HFFc6 (cell line): ENCODE results near the gene SYT2. TPM values are rescaled to one million over a fixed set of nuclear protein-coding genes. Genes with fewer than 3 reads are reported as not detected.

Experiments
- DNase-seq: peaks from one replicate; pipeline ENCODE4 v3.0.0-alpha.2; 2018
- H3K27ac Mint-ChIP-seq: 2 replicates; pipeline ENCODE4 v1.8.0; 2020; ENCODE audit warnings: mild to moderate bottlenecking, mixed read lengths
- H3K27me3 Mint-ChIP-seq: 2 replicates; pipeline ENCODE4 v1.8.0; 2021; ENCODE audit warnings: mild to moderate bottlenecking, moderate library complexity, mixed read lengths; ENCODE audit not compliant: insufficient read depth
- H3K36me3 Mint-ChIP-seq: 2 replicates; pipeline ENCODE4 v1.8.0; 2021; ENCODE audit warnings: low read depth, mixed read lengths
- H3K4me1 Mint-ChIP-seq: 2 replicates; pipeline ENCODE4 v1.8.0; 2020; ENCODE audit warnings: low read depth, mixed read lengths
- H3K4me3 Mint-ChIP-seq: 2 replicates; pipeline ENCODE4 v1.8.0; 2020; ENCODE audit warnings: mild to moderate bottlenecking, moderate library complexity, mixed read lengths
- H3K9me3 Mint-ChIP-seq: 2 replicates; pipeline ENCODE4 v1.8.0; 2020; ENCODE audit warnings: mild to moderate bottlenecking, mixed read lengths
- total RNA-seq, 6 experiments: library from RNA; stranded (reverse); fragmentation: NEBNext Ultra II Directional; extraction: Animal tissue kit (Norgen Biotek cat#: 25700); gene quantifications; 2 replicates in 1 of 6; 3 replicates in 5 of 6; pipeline ENCODE4 v1.2.3, GENCODE V29; 2021
- TF ChIP-seq, protein P1 (sequence below): fragments of 200-600 bp; sonication (generic); IDR thresholded peaks from 2 replicates; pipeline ENCODE4 v1.5.0; 2021; ENCODE audit warnings: antibody characterized with exemption, mild to moderate bottlenecking

SYT2 gene
- total RNA-seq, 6 experiments from 2014 or later: 0.03 TPM; not detected in 5

GRCh38 chr1:202648605-202649226, 61.5 kb downstream of the SYT2 start:
- TF ChIP-seq, protein P1, sequence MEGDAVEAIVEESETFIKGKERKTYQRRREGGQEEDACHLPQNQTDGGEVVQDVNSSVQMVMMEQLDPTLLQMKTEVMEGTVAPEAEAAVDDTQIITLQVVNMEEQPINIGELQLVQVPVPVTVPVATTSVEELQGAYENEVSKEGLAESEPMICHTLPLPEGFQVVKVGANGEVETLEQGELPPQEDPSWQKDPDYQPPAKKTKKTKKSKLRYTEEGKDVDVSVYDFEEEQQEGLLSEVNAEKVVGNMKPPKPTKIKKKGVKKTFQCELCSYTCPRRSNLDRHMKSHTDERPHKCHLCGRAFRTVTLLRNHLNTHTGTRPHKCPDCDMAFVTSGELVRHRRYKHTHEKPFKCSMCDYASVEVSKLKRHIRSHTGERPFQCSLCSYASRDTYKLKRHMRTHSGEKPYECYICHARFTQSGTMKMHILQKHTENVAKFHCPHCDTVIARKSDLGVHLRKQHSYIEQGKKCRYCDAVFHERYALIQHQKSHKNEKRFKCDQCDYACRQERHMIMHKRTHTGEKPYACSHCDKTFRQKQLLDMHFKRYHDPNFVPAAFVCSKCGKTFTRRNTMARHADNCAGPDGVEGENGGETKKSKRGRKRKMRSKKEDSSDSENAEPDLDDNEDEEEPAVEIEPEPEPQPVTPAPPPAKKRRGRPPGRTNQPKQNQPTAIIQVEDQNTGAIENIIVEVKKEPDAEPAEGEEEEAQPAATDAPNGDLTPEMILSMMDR: no peak
- Mint-ChIP-seq H3K4me1 (no peaks in the 10 kb centered on the region), H3K36me3 (no peaks in the 10 kb centered on the region), H3K9me3 (no peaks in the 10 kb centered on the region), H3K27ac (no peak overlapping the region), H3K27me3 (peaks cover 66% of the 10 kb centered on the region), H3K4me3 (no peak overlapping the region)
- no peak for DNase-seq

GRCh38 chr1:202645097-202645476, 65.2 kb downstream of the SYT2 start:
- no peak for DNase-seq
- no peaks in the 10 kb centered on the region for H3K9me3 Mint-ChIP-seq
- peaks cover 8% of the 10 kb centered on the region for H3K4me1 Mint-ChIP-seq
- no peaks in the 10 kb centered on the region for H3K36me3 Mint-ChIP-seq
- H3K27ac Mint-ChIP-seq: no peak overlapping the region
- no peak overlapping the region for H3K4me3 Mint-ChIP-seq
- peaks cover 69% of the 10 kb centered on the region for H3K27me3 Mint-ChIP-seq
- TF ChIP-seq, protein P1: no peak

- peaks cover 15% of the 10 kb centered on the region for H3K4me1 Mint-ChIP-seq
- H3K4me3 Mint-ChIP-seq: no peak overlapping the region; the same call in 1 of the 2 replicates
- H3K9me3 Mint-ChIP-seq: no peaks in the 10 kb centered on the region
- H3K36me3 Mint-ChIP-seq: no peaks in the 10 kb centered on the region
- DNase-seq: no peak
- H3K27ac Mint-ChIP-seq: no peak overlapping the region
- H3K27me3 Mint-ChIP-seq: peaks cover 70% of the 10 kb centered on the region
- TF ChIP-seq, protein P1: no peak
These were observed 65.8 kb downstream of the SYT2 start for GRCh38 chr1:202644219-202645096.

- peaks cover 23% of the 10 kb centered on the region for H3K4me1 Mint-ChIP-seq
- H3K4me3 Mint-ChIP-seq: no peak overlapping the region; the same call in 1 of the 2 replicates
These were observed 66.6 kb downstream of the SYT2 start for GRCh38 chr1:202643397-202644218.

More at GRCh38 chr1:202643397-202644218, 66.6 kb downstream of the SYT2 start:
- Mint-ChIP-seq H3K27me3 (peaks cover 71% of the 10 kb centered on the region), H3K36me3 (no peaks in the 10 kb centered on the region), H3K27ac (no peak overlapping the region), H3K9me3 (no peaks in the 10 kb centered on the region)
- TF ChIP-seq, protein P1: no peak
- no peak for DNase-seq
